Mesenchymal stem cell (in vitro differentiated cells and primary cell): Measurements from ENCODE around the gene SIGLECL1.
A peak's percentile ranks its signal among the peaks of the same experiment; 100 is the strongest.

Experiments
- DNase-seq: peaks from one replicate; pipeline ENCODE4 v3.0.0-alpha.2; 2013
- H2AFZ ChIP-seq: one replicate; pipeline ENCODE4 v1.6.1; 2013; ENCODE audit warnings: low read depth, mild to moderate bottlenecking, control low read depth, inconsistent platforms, low read length, moderate library complexity
- H2AK5ac ChIP-seq: 2 replicates; pipeline ENCODE4 v1.6.1; 2013; ENCODE audit warnings: low read length, moderate library complexity, mild to moderate bottlenecking, inconsistent platforms; ENCODE audit not compliant: severe bottlenecking
- H2BK120ac ChIP-seq: one replicate; pipeline ENCODE4 v1.6.1; 2013; ENCODE audit warnings: low read depth, mild to moderate bottlenecking, inconsistent platforms, low read length, moderate library complexity
- H2BK12ac ChIP-seq, 2 experiments: one replicate each; pipeline ENCODE4 v1.6.1; 2013; ENCODE audit warnings: inconsistent platforms in 2 of 2, low read length in 2 of 2, mild to moderate bottlenecking in 2 of 2, moderate library complexity in 2 of 2, control low read depth in 1 of 2
- H2BK15ac ChIP-seq: one replicate; pipeline ENCODE4 v1.6.1; 2013; ENCODE audit warnings: mild to moderate bottlenecking, low read depth, inconsistent platforms; ENCODE audit not compliant: poor library complexity, severe bottlenecking
- H2BK5ac ChIP-seq: 2 replicates; pipeline ENCODE4 v1.6.1; 2013; ENCODE audit warnings: low read depth, mild to moderate bottlenecking, low read length, control low read depth, inconsistent platforms; ENCODE audit not compliant: poor library complexity, severe bottlenecking
- H3K14ac ChIP-seq, 2 experiments: one replicate each; pipeline ENCODE4 v1.6.1; 2013; ENCODE audit warnings: inconsistent platforms in 2 of 2, low read length in 2 of 2, control low read depth in 1 of 2, mild to moderate bottlenecking in 1 of 2, moderate library complexity in 1 of 2
- H3K18ac ChIP-seq, 2 experiments: one replicate each; pipeline ENCODE4 v1.6.1; 2013; ENCODE audit warnings: inconsistent platforms in 2 of 2, low read length in 2 of 2, control low read depth in 1 of 2, low read depth in 1 of 2, mild to moderate bottlenecking in 1 of 2
- H3K23ac ChIP-seq, 2 experiments: one replicate each; pipeline ENCODE4 v1.6.1; 2013; ENCODE audit warnings: inconsistent platforms in 2 of 2, low read length in 2 of 2, mild to moderate bottlenecking in 2 of 2, moderate library complexity in 2 of 2, control low read depth in 1 of 2
- H3K27ac ChIP-seq: 2 replicates; pipeline ENCODE4 v1.5.1; 2013; ENCODE audit warnings: mild to moderate bottlenecking, moderate library complexity, low read length, control low read depth, inconsistent platforms; ENCODE audit not compliant: poor library complexity, severe bottlenecking
- H3K27me3 ChIP-seq, 2 experiments: 2 replicates each; pipeline versions ENCODE4 v1.6.1 to v1.7.0; 2013; ENCODE audit warnings: low read length in 2 of 2, mild to moderate bottlenecking in 2 of 2, moderate library complexity in 2 of 2, control low read depth in 1 of 2, inconsistent platforms in 1 of 2; ENCODE audit not compliant: control insufficient read depth in 1 of 2, insufficient read depth in 1 of 2
- H3K36me3 ChIP-seq, 2 experiments: 2 replicates each; pipeline versions ENCODE4 v1.6.1 to v1.7.0; 2013; ENCODE audit warnings: low read length in 2 of 2, control low read depth in 1 of 2, inconsistent platforms in 1 of 2, low read depth in 1 of 2, mild to moderate bottlenecking in 1 of 2; ENCODE audit not compliant: insufficient read depth in 2 of 2, control insufficient read depth in 1 of 2
- H3K4ac ChIP-seq, 2 experiments: one replicate each; pipeline ENCODE4 v1.6.1; 2013; ENCODE audit warnings: inconsistent platforms in 2 of 2, low read length in 2 of 2, mild to moderate bottlenecking in 2 of 2, moderate library complexity in 2 of 2, control low read depth in 1 of 2, low read depth in 1 of 2
- H3K4me1 ChIP-seq: 2 replicates; pipeline ENCODE4 v1.6.1; 2013; ENCODE audit warnings: low read depth, low read length, control low read depth; ENCODE audit not compliant: control insufficient read depth, insufficient read depth
- H3K4me2 ChIP-seq: 2 replicates; pipeline ENCODE4 v1.6.1; 2013; ENCODE audit warnings: low read length, mild to moderate bottlenecking, inconsistent platforms; ENCODE audit not compliant: poor library complexity, severe bottlenecking
- H3K4me3 ChIP-seq, 2 experiments: 2 replicates each; pipeline versions ENCODE4 v1.5.1 to v1.7.0; 2013; ENCODE audit warnings: low read length in 2 of 2, mild to moderate bottlenecking in 2 of 2, control low read depth in 1 of 2, low read depth in 1 of 2; ENCODE audit not compliant: insufficient read depth in 1 of 2
- H3K79me1 ChIP-seq: replicated peaks from 2 replicates; pipeline ENCODE4 v1.6.1; 2013; ENCODE audit warnings: mild to moderate bottlenecking, control low read depth, low read length, inconsistent platforms; ENCODE audit not compliant: poor library complexity, severe bottlenecking
- H3K9ac ChIP-seq: 2 replicates; pipeline ENCODE4 v1.7.0; 2013; ENCODE audit warnings: mild to moderate bottlenecking, low read length, moderate library complexity
- H3K9me3 ChIP-seq: 2 replicates; pipeline ENCODE4 v1.7.0; 2013; ENCODE audit warnings: mild to moderate bottlenecking, low read length; ENCODE audit not compliant: control insufficient read depth
- H4K8ac ChIP-seq: one replicate; pipeline ENCODE4 v1.6.1; 2013; ENCODE audit warnings: inconsistent platforms, mild to moderate bottlenecking, low read length, moderate library complexity
- H4K91ac ChIP-seq: one replicate; pipeline ENCODE4 v1.6.1; 2013; ENCODE audit warnings: mild to moderate bottlenecking, low read length, inconsistent platforms
- WGBS: methylation state at CpG from one replicate; pipeline ENCODE4 v1.1.7; 2013; ENCODE audit warnings: mixed read lengths; 5-methylcytosine and 5-hydroxymethylcytosine counted together

Gene SIGLECL1

GRCh38 chr19:51240866-51241265 is 10.0 kb upstream of the SIGLECL1 start:
- no peak overlapping the region for H3K27ac ChIP-seq
- H3K18ac ChIP-seq, result no peak overlapping the region
- no peak overlapping the region for H3K23ac ChIP-seq
- 92% methylated on average over 5 of the region's 7 CpGs for WGBS
- no peaks in the 10 kb centered on the region for H3K79me1 ChIP-seq
- no peak for DNase-seq
- H3K36me3 ChIP-seq, result no peaks in the 10 kb centered on the region
- peaks cover 0 to 7% of the 10 kb centered on the region in 2 experiments for H3K27me3 ChIP-seq
- no peak overlapping the region for H2BK5ac ChIP-seq
- no peak overlapping the region for H2AFZ ChIP-seq
- no peak overlapping the region for H3K14ac ChIP-seq
- no peak overlapping the region for H3K4me2 ChIP-seq
- no peaks in the 10 kb centered on the region for H3K4me1 ChIP-seq
- H3K9ac ChIP-seq, result no peak overlapping the region
- H3K4ac ChIP-seq, result no peak overlapping the region
- no peak overlapping the region for H4K91ac ChIP-seq
- H3K4me3 ChIP-seq, result peak overlapping the region in 1 of 2 experiments; percentile 26
- no peak overlapping the region for H2AK5ac ChIP-seq
- H2BK12ac ChIP-seq, result no peak overlapping the region
- no peak overlapping the region for H2BK120ac ChIP-seq
- no peak overlapping the region for H2BK15ac ChIP-seq
- H3K9me3 ChIP-seq, result no peaks in the 10 kb centered on the region
- no peak overlapping the region for H4K8ac ChIP-seq

GRCh38 chr19:51242881-51243630 is 7.8 kb upstream of the SIGLECL1 start:
- Histone ChIP-seq H3K18ac (no peak overlapping the region), H4K8ac (no peak overlapping the region), H3K36me3 (no peaks in the 10 kb centered on the region), H3K23ac (no peak overlapping the region), H4K91ac (no peak overlapping the region), H3K4me1 (no peaks in the 10 kb centered on the region), H3K4ac (no peak overlapping the region), H3K4me2 (no peak overlapping the region), H2BK120ac (no peak overlapping the region), H3K14ac (no peak overlapping the region), H3K9ac (no peak overlapping the region), H2BK5ac (no peak overlapping the region), H2AFZ (no peak overlapping the region), H3K27me3 (peaks cover 0 to 7% of the 10 kb centered on the region in 2 experiments), H3K4me3 (no peak overlapping the region), H3K9me3 (no peaks in the 10 kb centered on the region), H3K79me1 (no peaks in the 10 kb centered on the region), H2AK5ac (no peak overlapping the region), H2BK15ac (no peak overlapping the region), H2BK12ac (no peak overlapping the region), H3K27ac (no peak overlapping the region)
- no peak for DNase-seq
- 60% methylated on average over 8 of the region's 8 CpGs for WGBS

- H2BK120ac ChIP-seq, result no peak overlapping the region
- H3K14ac ChIP-seq, result no peak overlapping the region
- no peak overlapping the region for H3K27ac ChIP-seq
- H4K8ac ChIP-seq, result no peak overlapping the region
- H3K4me2 ChIP-seq, result no peak overlapping the region
- H3K18ac ChIP-seq, result no peak overlapping the region
- no peak overlapping the region for H2BK5ac ChIP-seq
- no peak overlapping the region for H3K9ac ChIP-seq
- no peak overlapping the region for H3K4me3 ChIP-seq
- no peak overlapping the region for H3K4ac ChIP-seq
- H3K4me1 ChIP-seq, result no peaks in the 10 kb centered on the region
- H3K36me3 ChIP-seq, result no peaks in the 10 kb centered on the region
- 70% methylated on average over 3 of the region's 5 CpGs for WGBS
- H4K91ac ChIP-seq, result no peak overlapping the region
- H3K23ac ChIP-seq, result no peak overlapping the region
- DNase-seq, result no peak
- no peak overlapping the region for H2AK5ac ChIP-seq
- no peaks in the 10 kb centered on the region for H3K79me1 ChIP-seq
- H2AFZ ChIP-seq, result no peak overlapping the region
- H3K27me3 ChIP-seq, result no peaks in the 10 kb centered on the region
- no peak overlapping the region for H2BK15ac ChIP-seq
- peaks cover 4% of the 10 kb centered on the region for H3K9me3 ChIP-seq
- H2BK12ac ChIP-seq, result no peak overlapping the region
Measured at GRCh38 chr19:51246164-51246552, 4.7 kb upstream of the SIGLECL1 start.

- Histone ChIP-seq H3K27me3 (no peaks in the 10 kb centered on the region), H2AFZ (no peak overlapping the region)
- 68% methylated on average over 7 of the region's 7 CpGs for WGBS
Measured at GRCh38 chr19:51247972-51248590, 2.8 kb upstream of the SIGLECL1 start.

More at GRCh38 chr19:51247972-51248590, 2.8 kb upstream of the SIGLECL1 start:
- Histone ChIP-seq H3K4me1 (no peaks in the 10 kb centered on the region), H2AK5ac (no peak overlapping the region), H3K9me3 (peaks cover 4% of the 10 kb centered on the region), H3K18ac (no peak overlapping the region), H3K4ac (no peak overlapping the region), H2BK15ac (no peak overlapping the region), H2BK5ac (no peak overlapping the region), H3K23ac (no peak overlapping the region), H2BK12ac (no peak overlapping the region), H3K4me3 (no peak overlapping the region), H4K8ac (no peak overlapping the region), H3K4me2 (no peak overlapping the region), H2BK120ac (no peak overlapping the region), H3K14ac (no peak overlapping the region), H4K91ac (no peak overlapping the region), H3K79me1 (no peaks in the 10 kb centered on the region), H3K27ac (no peak overlapping the region), H3K36me3 (no peaks in the 10 kb centered on the region), H3K9ac (no peak overlapping the region)
- DNase-seq, result no peak
